Measurements from ENCODE around the gene CMC4.

GRCh38 chrX:155071694-155072280 lies 851 bp upstream of the CMC4 start:
- TF ChIP-seq, protein P1, sequence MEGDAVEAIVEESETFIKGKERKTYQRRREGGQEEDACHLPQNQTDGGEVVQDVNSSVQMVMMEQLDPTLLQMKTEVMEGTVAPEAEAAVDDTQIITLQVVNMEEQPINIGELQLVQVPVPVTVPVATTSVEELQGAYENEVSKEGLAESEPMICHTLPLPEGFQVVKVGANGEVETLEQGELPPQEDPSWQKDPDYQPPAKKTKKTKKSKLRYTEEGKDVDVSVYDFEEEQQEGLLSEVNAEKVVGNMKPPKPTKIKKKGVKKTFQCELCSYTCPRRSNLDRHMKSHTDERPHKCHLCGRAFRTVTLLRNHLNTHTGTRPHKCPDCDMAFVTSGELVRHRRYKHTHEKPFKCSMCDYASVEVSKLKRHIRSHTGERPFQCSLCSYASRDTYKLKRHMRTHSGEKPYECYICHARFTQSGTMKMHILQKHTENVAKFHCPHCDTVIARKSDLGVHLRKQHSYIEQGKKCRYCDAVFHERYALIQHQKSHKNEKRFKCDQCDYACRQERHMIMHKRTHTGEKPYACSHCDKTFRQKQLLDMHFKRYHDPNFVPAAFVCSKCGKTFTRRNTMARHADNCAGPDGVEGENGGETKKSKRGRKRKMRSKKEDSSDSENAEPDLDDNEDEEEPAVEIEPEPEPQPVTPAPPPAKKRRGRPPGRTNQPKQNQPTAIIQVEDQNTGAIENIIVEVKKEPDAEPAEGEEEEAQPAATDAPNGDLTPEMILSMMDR (conservative IDR thresholded peaks at IDR 0.05) = no peak
- no peak for TF ChIP-seq EZH2 (IDR thresholded peaks at IDR 0.05; ENCODE audit: low read depth)
